GM12878 (cell line): ENCODE results near the gene MPZL3. TPM values are rescaled to one million over a fixed set of nuclear protein-coding genes. Genes with fewer than 3 reads are reported as not detected.

ENCODE experiments used
- ATAC-seq: fragments of 200-7000 bp; cut with Tn5 transposase; 3 replicates; pipeline ENCODE4 v1.9.1; 2020; ENCODE audit warnings: mild to moderate bottlenecking, moderate library complexity
- BruUV-seq: library from RNA; stranded (reverse); fragments of 400-500 nt; replicated peaks from 2 replicates; lab custom pipeline; 2021; lab: Mats Ljungman, UMichigan
- CTCF ChIA-PET: fragments of 300-600 bp; sonication (Branson Sonifier 250); formaldehyde crosslinking; extraction: SDS; loops from one replicate; lab custom pipeline; 2021; ENCODE audit warnings: inconsistent platforms; lab: Yijun Ruan, JAX
- POLR2A ChIA-PET: fragments of 350-600 bp; formaldehyde crosslinking; extraction: SDS; loops from one replicate; lab custom pipeline; 2021; ENCODE audit warnings: inconsistent platforms; lab: Charles Lee
- RAD21 ChIA-PET: fragments of 300-600 bp; sonication (Branson Sonifier 250); formaldehyde crosslinking; loops from one replicate; lab custom pipeline; 2023; ENCODE audit warnings: antibody characterized with exemption; ENCODE audit not compliant: unreplicated experiment; lab: Charles Lee
- SMC1A ChIA-PET: fragments of 300-600 bp; sonication (Branson Sonifier 250); formaldehyde crosslinking; loops from one replicate; lab custom pipeline; 2023; ENCODE audit not compliant: unreplicated experiment, uncharacterized antibody; lab: Charles Lee
- DNase-seq: peaks from one replicate; pipeline ENCODE4 v3.0.0-alpha.2; 2011; ENCODE audit warnings: low read depth, low spot score
- FAIRE-seq: peaks from 3 replicates; lab custom pipeline; 2011; peaks lifted over from hg19 to GRCh38; lab: Jason Lieb, UNC
- H2AFZ ChIP-seq: 2 replicates; pipeline ENCODE4 v1.6.0; 2011; ENCODE audit warnings: low read depth, low read length, control low read depth; ENCODE audit not compliant: control insufficient read depth
- H3K27ac ChIP-seq: 2 replicates; pipeline ENCODE4 v1.5.1; 2011; ENCODE audit warnings: control low read depth; ENCODE audit not compliant: control insufficient read depth, insufficient read depth
- H3K27me3 ChIP-seq, 2 experiments: replicated peaks in 1 of 2; 2 replicates each; pipeline versions ENCODE4 v1.6.0 to v1.6.1; 2011; ENCODE audit warnings: low read length in 1 of 2; ENCODE audit not compliant: control insufficient read depth in 2 of 2, insufficient read depth in 2 of 2
- H3K36me3 ChIP-seq, 2 experiments: 2 replicates each; pipeline ENCODE4 v1.5.1; 2011; ENCODE audit warnings: low read length in 1 of 2; ENCODE audit not compliant: control insufficient read depth in 2 of 2, insufficient read depth in 2 of 2
- H3K4me1 ChIP-seq: 2 replicates; pipeline ENCODE4 v1.6.1; 2011; ENCODE audit warnings: mild to moderate bottlenecking, low read length, moderate library complexity, mixed read lengths; ENCODE audit not compliant: control insufficient read depth, insufficient read depth
- H3K4me2 ChIP-seq: 2 replicates; pipeline ENCODE4 v1.6.0; 2011; ENCODE audit warnings: control low read depth; ENCODE audit not compliant: control insufficient read depth, insufficient read depth
- H3K4me3 ChIP-seq: fragments of 200-600 bp; sonication (generic); 2 replicates; pipeline ENCODE4 v1.5.1; 2016
- H3K79me2 ChIP-seq: 2 replicates; pipeline ENCODE4 v1.6.0; 2011; ENCODE audit warnings: low read length; ENCODE audit not compliant: control insufficient read depth, insufficient read depth
- H3K9ac ChIP-seq: 2 replicates; pipeline ENCODE4 v1.8.0; 2011; ENCODE audit warnings: low read length, control low read depth, mixed read lengths; ENCODE audit not compliant: control insufficient read depth, insufficient read depth
- H3K9me3 ChIP-seq: replicated peaks from 3 replicates; pipeline ENCODE4 v1.5.1; 2011; ENCODE audit warnings: mild to moderate bottlenecking, low read length; ENCODE audit not compliant: control insufficient read depth, insufficient read depth
- H4K20me1 ChIP-seq: 2 replicates; pipeline ENCODE4 v1.6.0; 2011; ENCODE audit not compliant: control insufficient read depth, insufficient read depth
- CEBPB ChIP-seq, 2 experiments: fragments of 150-350 bp in 1 of 2; IDR thresholded peaks; 2 replicates each; pipeline ENCODE4 v1.6.1; 2012 to 2014; ENCODE audit warnings: low read depth in 2 of 2, low read length in 2 of 2, borderline replicate concordance in 1 of 2, inconsistent platforms in 1 of 2
- EGR1 ChIP-seq, 2 experiments: IDR thresholded peaks; 1 replicate in 1 of 2; 2 replicates in 1 of 2; pipeline ENCODE4 v1.6.1; 2011 to 2012; ENCODE audit warnings: low read depth in 2 of 2, low read length in 2 of 2, borderline replicate concordance in 1 of 2, mild to moderate bottlenecking in 1 of 2, moderate library complexity in 1 of 2
- FOS ChIP-seq: IDR thresholded peaks from 3 replicates; pipeline ENCODE4 v1.6.1; 2011; ENCODE audit warnings: borderline replicate concordance; ENCODE audit not compliant: insufficient read length; ENCODE audit errors: extremely low read depth
- HDGF ChIP-seq: fragments of 450-650 bp; IDR thresholded peaks from 2 replicates; pipeline ENCODE4 v1.6.1; 2016; ENCODE audit warnings: antibody characterized with exemption
- KDM1A ChIP-seq: fragments of 200-600 bp; sonication (generic); IDR thresholded peaks from 2 replicates; pipeline ENCODE4 v1.6.1; 2016; ENCODE audit warnings: borderline replicate concordance
- NR2C1 ChIP-seq: fragments of 450-650 bp; IDR thresholded peaks from 2 replicates; pipeline ENCODE4 v1.6.1; 2017; ENCODE audit warnings: antibody characterized with exemption, mild to moderate bottlenecking, moderate library complexity
- SUPT20H ChIP-seq: IDR thresholded peaks from 2 replicates; pipeline ENCODE4 v1.6.1; 2011; ENCODE audit warnings: low read depth, mild to moderate bottlenecking, low read length, moderate library complexity, borderline replicate concordance; ENCODE audit not compliant: control insufficient read depth
- TBL1XR1 ChIP-seq: IDR thresholded peaks from 2 replicates; pipeline ENCODE4 v1.6.1; 2012; ENCODE audit warnings: low read depth, low read length, improper control_type of control experiment
- WGBS: methylation state at CpG from one replicate; pipeline ENCODE4 v1.1.6; 2016; ENCODE audit warnings: low lambda C conversion rate; ENCODE audit not compliant: insufficient replicate concordance, insufficient coverage; ENCODE audit errors: missing lambda C conversion rate; 5-methylcytosine and 5-hydroxymethylcytosine counted together
- in situ Hi-C: fragments of 300-500 bp; cut with MboI; formaldehyde crosslinking; loops from 9 replicates; pipeline ENCODE4 v1.14.3; 2018; ENCODE audit warnings: mixed read lengths
- intact Hi-C: fragments of 100-400 bp; cut with micrococcal nuclease; formaldehyde crosslinking; loops from one replicate; pipeline ENCODE4 v1.14.2; 2022; ENCODE audit not compliant: unreplicated experiment
- polyA plus RNA-seq, 11 experiments: library from polyadenylated mRNA; depleted of rRNA in 4 of 11; unstranded in 6 of 11; stranded (reverse) in 5 of 11; fragments of >200 nt; fragmentation: Nextera tagmentation in 4 of 11; fragmentation: Illumina TruSeq in 1 of 11; extraction: Ambion mirVana in 4 of 11; extraction: Trizol in 1 of 11; gene quantifications; 1 replicate in 1 of 11; 2 replicates in 10 of 11; pipeline versions ENCODE4 v1.2.1 to v1.2.3, GENCODE V29; 2011 to 2016; ENCODE audit warnings: inconsistent platforms in 2 of 11, missing spikeins in 2 of 11, low read depth in 1 of 11
- total RNA-seq, 4 experiments: library from RNA; depleted of rRNA in 3 of 4; stranded (reverse); fragments of >200 nt in 3 of 4; fragmentation: Illumina TruSeq in 1 of 4; extraction: Trizol in 1 of 4; gene quantifications; 2 replicates each; pipeline versions ENCODE4 v1.2.1 to v1.2.3, GENCODE V29; 2013 to 2021
- TF ChIP-seq, protein P1 (sequence below): IDR thresholded peaks from 2 replicates; pipeline ENCODE4 v1.6.1; 2012; ENCODE audit warnings: low read length, inconsistent platforms
- TF ChIP-seq, protein P2 (sequence below): fragments of 450-650 bp; IDR thresholded peaks from 2 replicates; pipeline ENCODE4 v1.6.1; 2018; ENCODE audit warnings: borderline replicate concordance, mild to moderate bottlenecking; ENCODE audit not compliant: partially characterized antibody

MPZL3 gene
- total and polyA plus RNA-seq, 10 of the 15 experiments (the other 5 are each of a cell fraction or from before 2014, with no cell fraction given): 2.1 to 7.5 (median 6.2) TPM

- Histone ChIP-seq H3K79me2 (no peaks in the 10 kb centered on the region), H3K27me3 (no peaks in the 10 kb centered on the region), H3K27ac (no peak overlapping the region), H3K36me3 (no peaks in the 10 kb centered on the region), H3K9me3 (no peaks in the 10 kb centered on the region), H3K4me1 (peaks cover 9% of the 10 kb centered on the region; the same call in 1 of the 2 replicates), H3K4me3 (no peak overlapping the region), H3K9ac (no peak overlapping the region), H2AFZ (no peak overlapping the region), H3K4me2 (no peak overlapping the region), H4K20me1 (no peaks in the 10 kb centered on the region)
- intact Hi-C loops: no loop called here
- SMC1A ChIA-PET: interaction anchor here (0.9 to 4.5 kb wide), 7 partner anchors 22 to 84 kb away, joined by 3 to 28 read pairs (median 5); no protein-coding TSS in a partner anchor
- no TSS peak for BruUV-seq
- ATAC-seq (no peak), DNase-seq (no peak), FAIRE-seq (no peak)
- RAD21 ChIA-PET: interaction anchor here (1.3 to 1.5 kb wide), 2 partner anchors 26 to 84 kb away, joined by 3 read pairs; no protein-coding TSS in a partner anchor
- in situ Hi-C loops: no loop called here
- POLR2A ChIA-PET: no interaction called here
- TF ChIP-seq EGR1 (IDR thresholded peaks at IDR 0.05; ENCODE audit: borderline replicate concordance in 1 of 2, low read depth in 2 of 2, low read length in 2 of 2) (no peak), NR2C1 (no peak), CEBPB (IDR thresholded peaks at IDR 0.05; ENCODE audit: borderline replicate concordance in 1 of 2, low read depth in 2 of 2, low read length in 2 of 2) (no peak), KDM1A (no peak), FOS (no peak), HDGF (no peak), SUPT20H (no peak), TBL1XR1 (no peak)
- TF ChIP-seq, protein P1, sequence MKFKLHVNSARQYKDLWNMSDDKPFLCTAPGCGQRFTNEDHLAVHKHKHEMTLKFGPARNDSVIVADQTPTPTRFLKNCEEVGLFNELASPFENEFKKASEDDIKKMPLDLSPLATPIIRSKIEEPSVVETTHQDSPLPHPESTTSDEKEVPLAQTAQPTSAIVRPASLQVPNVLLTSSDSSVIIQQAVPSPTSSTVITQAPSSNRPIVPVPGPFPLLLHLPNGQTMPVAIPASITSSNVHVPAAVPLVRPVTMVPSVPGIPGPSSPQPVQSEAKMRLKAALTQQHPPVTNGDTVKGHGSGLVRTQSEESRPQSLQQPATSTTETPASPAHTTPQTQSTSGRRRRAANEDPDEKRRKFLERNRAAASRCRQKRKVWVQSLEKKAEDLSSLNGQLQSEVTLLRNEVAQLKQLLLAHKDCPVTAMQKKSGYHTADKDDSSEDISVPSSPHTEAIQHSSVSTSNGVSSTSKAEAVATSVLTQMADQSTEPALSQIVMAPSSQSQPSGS: no peak
- TF ChIP-seq, protein P2, sequence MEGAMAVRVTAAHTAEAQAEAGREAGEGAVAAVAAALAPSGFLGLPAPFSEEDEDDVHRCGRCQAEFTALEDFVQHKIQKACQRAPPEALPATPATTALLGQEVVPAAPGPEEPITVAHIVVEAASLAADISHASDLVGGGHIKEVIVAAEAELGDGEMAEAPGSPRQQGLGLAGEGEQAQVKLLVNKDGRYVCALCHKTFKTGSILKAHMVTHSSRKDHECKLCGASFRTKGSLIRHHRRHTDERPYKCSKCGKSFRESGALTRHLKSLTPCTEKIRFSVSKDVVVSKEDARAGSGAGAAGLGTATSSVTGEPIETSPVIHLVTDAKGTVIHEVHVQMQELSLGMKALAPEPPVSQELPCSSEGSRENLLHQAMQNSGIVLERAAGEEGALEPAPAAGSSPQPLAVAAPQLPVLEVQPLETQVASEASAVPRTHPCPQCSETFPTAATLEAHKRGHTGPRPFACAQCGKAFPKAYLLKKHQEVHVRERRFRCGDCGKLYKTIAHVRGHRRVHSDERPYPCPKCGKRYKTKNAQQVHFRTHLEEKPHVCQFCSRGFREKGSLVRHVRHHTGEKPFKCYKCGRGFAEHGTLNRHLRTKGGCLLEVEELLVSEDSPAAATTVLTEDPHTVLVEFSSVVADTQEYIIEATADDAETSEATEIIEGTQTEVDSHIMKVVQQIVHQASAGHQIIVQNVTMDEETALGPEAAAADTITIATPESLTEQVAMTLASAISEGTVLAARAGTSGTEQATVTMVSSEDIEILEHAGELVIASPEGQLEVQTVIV: no peak
- CTCF ChIA-PET: interaction anchor here (1.0 to 7.9 kb wide), 7 partner anchors 13 to 84 kb away, joined by 3 to 41 read pairs (median 4); no protein-coding TSS in a partner anchor
- WGBS: 45% methylated on average over 6 of the region's 6 CpGs
Measured at GRCh38 chr11:118282606-118283005, 30.4 kb upstream of the MPZL3 start.
